Neural cell (in vitro differentiated cells): ENCODE results near the gene SCUBE1. TPM values are rescaled to one million over a fixed set of nuclear protein-coding genes. Genes with fewer than 3 reads are reported as not detected.

ENCODE experiments used
- H2AFZ ChIP-seq: fragments of 200-600, 300-800 bp; sonication (generic), shearing (Covaris generic); 2 replicates; pipeline ENCODE4 v1.6.0; 2014; ENCODE audit warnings: low read depth, mild to moderate bottlenecking, antibody characterized with exemption, low read length, moderate library complexity
- H3F3A ChIP-seq: fragments of 200-600 bp; shearing (Covaris generic); 2 replicates; pipeline ENCODE4 v1.6.1; 2016; ENCODE audit warnings: mild to moderate bottlenecking, moderate library complexity, mixed read lengths, antibody characterized with exemption, low read length; ENCODE audit not compliant: insufficient read depth, poor library complexity, severe bottlenecking
- H3K27ac ChIP-seq: fragments of 200-600, 300-800 bp; sonication (generic), shearing (Covaris generic); 2 replicates; pipeline ENCODE4 v1.5.1; 2014; ENCODE audit warnings: mild to moderate bottlenecking, low read length, moderate library complexity
- H3K27me3 ChIP-seq: fragments of 300-800, 200-600 bp; sonication (generic), shearing (Covaris generic); 2 replicates; pipeline ENCODE4 v1.6.0; 2014; ENCODE audit warnings: mild to moderate bottlenecking, low read depth, low read length, moderate library complexity; ENCODE audit not compliant: insufficient read depth
- H3K36me3 ChIP-seq: fragments of 300-800, 200-600 bp; sonication (generic), shearing (Covaris generic); 2 replicates; pipeline ENCODE4 v1.5.1; 2014; ENCODE audit warnings: mild to moderate bottlenecking, antibody characterized with exemption, low read length, moderate library complexity; ENCODE audit not compliant: insufficient read depth
- H3K4me2 ChIP-seq: fragments of 300-800, 200-600 bp; sonication (generic), shearing (Covaris generic); 2 replicates; pipeline ENCODE4 v1.6.0; 2014; ENCODE audit warnings: mild to moderate bottlenecking, low read length
- H3K4me3 ChIP-seq: fragments of 300-800, 200-600 bp; sonication (generic), shearing (Covaris generic); 2 replicates; pipeline ENCODE4 v1.5.1; 2014; ENCODE audit warnings: mild to moderate bottlenecking, low read length, moderate library complexity
- H3K79me2 ChIP-seq: fragments of 200-600 bp; shearing (Covaris generic); replicated peaks from 2 replicates; pipeline ENCODE4 v1.6.0; 2014; ENCODE audit warnings: mild to moderate bottlenecking, low read length, moderate library complexity; ENCODE audit not compliant: insufficient read depth
- H3K9ac ChIP-seq: fragments of 300-800, 200-600 bp; sonication (generic), shearing (Covaris generic); 2 replicates; pipeline ENCODE4 v1.6.1; 2016; ENCODE audit warnings: mild to moderate bottlenecking, low read length, mixed read lengths
- H3K9me2 ChIP-seq: fragments of 200-600 bp; shearing (Covaris generic); 2 replicates; pipeline ENCODE4 v1.6.1; 2016; ENCODE audit warnings: mild to moderate bottlenecking, low read length, mixed read lengths; ENCODE audit not compliant: insufficient read depth
- H3K9me3 ChIP-seq: fragments of 200-600, 300-800 bp; sonication (generic), shearing (Covaris generic); 2 replicates; pipeline ENCODE4 v1.6.1; 2016; ENCODE audit warnings: mild to moderate bottlenecking, mixed run types, low read length, moderate library complexity, mixed read lengths
- H4K20me1 ChIP-seq: fragments of 200-600 bp; shearing (Covaris generic); 2 replicates; pipeline ENCODE4 v1.6.1; 2016; ENCODE audit warnings: mild to moderate bottlenecking, mixed run types; ENCODE audit not compliant: insufficient read depth
- CTCF ChIP-seq: fragments of 450-650 bp; IDR thresholded peaks from 2 replicates; pipeline ENCODE4 v1.5.1; 2014; ENCODE audit warnings: antibody characterized with exemption, mild to moderate bottlenecking, moderate library complexity; ENCODE audit not compliant: poor library complexity, severe bottlenecking
- EP300 ChIP-seq: fragments of 450-650 bp; conservative IDR thresholded peaks from 2 replicates; pipeline ENCODE4 v1.6.1; 2014; ENCODE audit warnings: antibody characterized with exemption, mild to moderate bottlenecking, moderate library complexity; ENCODE audit not compliant: poor library complexity, severe bottlenecking
- EZH2 ChIP-seq: fragments of 200-600, 300-800 bp; shearing (Covaris generic), sonication (generic); IDR thresholded peaks from 2 replicates; pipeline ENCODE4 v1.6.1; 2014; ENCODE audit warnings: antibody characterized with exemption, low read length, borderline replicate concordance, mild to moderate bottlenecking; ENCODE audit not compliant: insufficient read depth, poor library complexity, severe bottlenecking
- MXI1 ChIP-seq: fragments of 450-650 bp; conservative IDR thresholded peaks from 2 replicates; pipeline ENCODE4 v1.6.1; 2014; ENCODE audit warnings: antibody characterized with exemption, mild to moderate bottlenecking; ENCODE audit not compliant: poor library complexity, severe bottlenecking
- POLR2AphosphoS5 ChIP-seq: IDR thresholded peaks from 2 replicates; pipeline ENCODE4 v1.6.1; 2012
- RAD21 ChIP-seq: fragments of 450-650 bp; conservative IDR thresholded peaks from 2 replicates; pipeline ENCODE4 v1.6.1; 2014; ENCODE audit warnings: antibody characterized with exemption, mild to moderate bottlenecking, moderate library complexity
- REST ChIP-seq: IDR thresholded peaks from 2 replicates; pipeline ENCODE4 v1.6.1; 2012; ENCODE audit warnings: borderline replicate concordance
- SMC3 ChIP-seq: fragments of 450-650 bp; conservative IDR thresholded peaks from 2 replicates; pipeline ENCODE4 v1.6.1; 2014; ENCODE audit warnings: antibody characterized with exemption, mild to moderate bottlenecking, moderate library complexity; ENCODE audit not compliant: poor library complexity
- TAF1 ChIP-seq: IDR thresholded peaks from 2 replicates; pipeline ENCODE4 v1.6.1; 2012; ENCODE audit warnings: low read depth
- polyA plus RNA-seq: library from polyadenylated mRNA; depleted of rRNA; stranded (reverse); fragments of >200 nt; gene quantifications from 2 replicates; pipeline ENCODE4 v1.2.3, GENCODE V29; 2014

SCUBE1 gene
- polyA plus RNA-seq, 1 donor from 2014 or later, result 8.4 TPM

- no peaks in the 10 kb centered on the region for H3K27me3 ChIP-seq
- H3K36me3 ChIP-seq, result no peaks in the 10 kb centered on the region
- no peak overlapping the region for H3K4me3 ChIP-seq
- TF ChIP-seq CTCF (no peak), POLR2AphosphoS5 (no peak), RAD21 (no peak), REST (no peak), EP300 (no peak), EZH2 (no peak), SMC3 (no peak), TAF1 (no peak), MXI1 (no peak)
- no peak overlapping the region for H3K27ac ChIP-seq
- H3K9me2 ChIP-seq, result no peaks in the 10 kb centered on the region
- no peak overlapping the region for H3K4me2 ChIP-seq
- no peaks in the 10 kb centered on the region for H3K79me2 ChIP-seq
- H2AFZ ChIP-seq, result no peak overlapping the region
- H4K20me1 ChIP-seq, result no peaks in the 10 kb centered on the region
- no peaks in the 10 kb centered on the region for H3K9me3 ChIP-seq
- H3F3A ChIP-seq, result no peaks in the 10 kb centered on the region
- no peak overlapping the region for H3K9ac ChIP-seq
Observed at GRCh38 chr22:43349636-43350035, 6.5 kb upstream of the SCUBE1 start.

GRCh38 chr22:43346521-43346929 lies 3.4 kb upstream of the SCUBE1 start:
- H4K20me1 ChIP-seq, result no peaks in the 10 kb centered on the region
- H3K4me2 ChIP-seq, result no peak overlapping the region
- H3K36me3 ChIP-seq, result no peaks in the 10 kb centered on the region
- no peaks in the 10 kb centered on the region for H3K9me2 ChIP-seq
- H3K9ac ChIP-seq, result no peak overlapping the region
- no peak overlapping the region for H2AFZ ChIP-seq
- H3K27me3 ChIP-seq, result no peaks in the 10 kb centered on the region
- peaks cover 9% of the 10 kb centered on the region for H3K79me2 ChIP-seq
- H3K9me3 ChIP-seq, result no peaks in the 10 kb centered on the region
- no peak overlapping the region for H3K4me3 ChIP-seq
- no peaks in the 10 kb centered on the region for H3F3A ChIP-seq
- no peak overlapping the region for H3K27ac ChIP-seq
- peak; percentile 31 for TF ChIP-seq SMC3
- no peak for TF ChIP-seq MXI1
- TF ChIP-seq CTCF, result peak; percentile 33
